ENCODE data around the gene RGS1.

RGS1 gene

GRCh38 chr1:192543445-192543844 is 32.1 kb upstream of the RGS1 start:
- no peak overlapping the region for H3K14ac ChIP-seq (ENCODE audit: low read length)
- DNase-seq (ENCODE audit: low spot score), result no peak
- no peaks in the 10 kb centered on the region for H3K79me1 ChIP-seq (ENCODE audit: low read depth, low read length)
- H2AFZ ChIP-seq (ENCODE audit: low read length), result peak overlapping the region; percentile 15
- no peaks in the 10 kb centered on the region for H3K36me3 ChIP-seq (replicated peaks in 1 of 2; ENCODE audit: control insufficient read depth in 2 of 2, insufficient read depth in 2 of 2, low read length in 2 of 2)
- H3K4ac ChIP-seq (ENCODE audit: low read length), result no peak overlapping the region
- no peak overlapping the region for H3K18ac ChIP-seq (ENCODE audit: low read length)
- H3K4me1 ChIP-seq (ENCODE audit: control insufficient read depth in 2 of 2, insufficient read depth in 1 of 2, low read depth in 1 of 2, low read length in 2 of 2), result peaks cover 0 to 21% of the 10 kb centered on the region in 2 donors
- no peak overlapping the region for H3K9ac ChIP-seq (ENCODE audit: low read depth, low read length, poor library complexity)
- H2AK5ac ChIP-seq (ENCODE audit: low read depth, low read length), result no peak overlapping the region
- no peaks in the 10 kb centered on the region for H3K9me3 ChIP-seq (replicated peaks in 1 of 2; ENCODE audit: control insufficient read depth in 2 of 2, insufficient read depth in 1 of 2, low read depth in 1 of 2, low read length in 2 of 2)
- no peak overlapping the region for H3K27ac ChIP-seq (replicated peaks; ENCODE audit: low read length)
- no peak overlapping the region for H4K8ac ChIP-seq (ENCODE audit: low read depth, low read length)
- no peak overlapping the region for H2BK12ac ChIP-seq (ENCODE audit: low read length)
- no peak overlapping the region for H2BK5ac ChIP-seq (ENCODE audit: low read length)
- no peak overlapping the region for H4K91ac ChIP-seq (ENCODE audit: low read depth, low read length, poor library complexity)
- no peak overlapping the region for H2BK120ac ChIP-seq (ENCODE audit: low read depth, low read length)
- no peak overlapping the region for H3K4me2 ChIP-seq (ENCODE audit: insufficient read depth, low read length, poor library complexity, severe bottlenecking)
- no peak overlapping the region for H2BK15ac ChIP-seq (ENCODE audit: low read length)
- no peak overlapping the region for H3K4me3 ChIP-seq (ENCODE audit: low read length in 2 of 2)
- H3K23ac ChIP-seq (ENCODE audit: low read depth, low read length, poor library complexity), result no peak overlapping the region
- H3K27me3 ChIP-seq (ENCODE audit: control insufficient read depth in 3 of 3, insufficient read depth in 3 of 3, low read depth in 1 of 3, low read length in 3 of 3), result no peaks in the 10 kb centered on the region
- WGBS, 2 donors (ENCODE audit: extremely low coverage in 2 of 2, insufficient read length in 2 of 2, insufficient replicate concordance in 1 of 2), result no CpG with 5 or more reads among the region's 5 CpGs

- H3K27me3 ChIP-seq (ENCODE audit: control insufficient read depth in 3 of 3, insufficient read depth in 3 of 3, low read depth in 1 of 3, low read length in 3 of 3), result no peaks in the 10 kb centered on the region
- H4K8ac ChIP-seq (ENCODE audit: low read depth, low read length), result no peak overlapping the region
- H3K4me1 ChIP-seq (ENCODE audit: control insufficient read depth in 2 of 2, insufficient read depth in 1 of 2, low read depth in 1 of 2, low read length in 2 of 2), result peaks cover 0 to 8% of the 10 kb centered on the region in 2 donors
- H3K18ac ChIP-seq (ENCODE audit: low read length), result no peak overlapping the region
- no peak overlapping the region for H2AFZ ChIP-seq (ENCODE audit: low read length)
- no peak overlapping the region for H2BK5ac ChIP-seq (ENCODE audit: low read length)
- H3K9ac ChIP-seq (ENCODE audit: low read depth, low read length, poor library complexity), result no peak overlapping the region
- no peak overlapping the region for H3K4me3 ChIP-seq (ENCODE audit: low read length in 2 of 2)
- no peak overlapping the region for H3K4me2 ChIP-seq (ENCODE audit: insufficient read depth, low read length, poor library complexity, severe bottlenecking)
- no peak overlapping the region for H2BK15ac ChIP-seq (ENCODE audit: low read length)
- H3K23ac ChIP-seq (ENCODE audit: low read depth, low read length, poor library complexity), result no peak overlapping the region
- DNase-seq (ENCODE audit: low spot score), result no peak
- no peak overlapping the region for H4K91ac ChIP-seq (ENCODE audit: low read depth, low read length, poor library complexity)
- no peak overlapping the region for H3K27ac ChIP-seq (replicated peaks; ENCODE audit: low read length)
- H2BK120ac ChIP-seq (ENCODE audit: low read depth, low read length), result no peak overlapping the region
- H3K79me1 ChIP-seq (ENCODE audit: low read depth, low read length), result no peaks in the 10 kb centered on the region
- H3K4ac ChIP-seq (ENCODE audit: low read length), result no peak overlapping the region
- no peak overlapping the region for H2AK5ac ChIP-seq (ENCODE audit: low read depth, low read length)
- no peaks in the 10 kb centered on the region for H3K9me3 ChIP-seq (replicated peaks in 1 of 2; ENCODE audit: control insufficient read depth in 2 of 2, insufficient read depth in 1 of 2, low read depth in 1 of 2, low read length in 2 of 2)
- no peak overlapping the region for H2BK12ac ChIP-seq (ENCODE audit: low read length)
- H3K36me3 ChIP-seq (replicated peaks in 1 of 2; ENCODE audit: control insufficient read depth in 2 of 2, insufficient read depth in 2 of 2, low read length in 2 of 2), result no peaks in the 10 kb centered on the region
- H3K14ac ChIP-seq (ENCODE audit: low read length), result no peak overlapping the region
- WGBS, 2 donors (ENCODE audit: extremely low coverage in 2 of 2, insufficient read length in 2 of 2, insufficient replicate concordance in 1 of 2), result no CpG with 5 or more reads among the region's 3 CpGs
These were observed 29.6 kb upstream of the RGS1 start for GRCh38 chr1:192545896-192546521.

GRCh38 chr1:192546596-192547190 is 28.9 kb upstream of the RGS1 start:
- no peak overlapping the region for H2BK12ac ChIP-seq (ENCODE audit: low read length)
- H3K18ac ChIP-seq (ENCODE audit: low read length), result no peak overlapping the region
- 90% methylated on average over 2 of the region's 7 CpGs; no CpG with 5 or more reads in 1 of the 2 donors for WGBS, 2 donors (ENCODE audit: extremely low coverage in 2 of 2, insufficient read length in 2 of 2, insufficient replicate concordance in 1 of 2)
- H2BK5ac ChIP-seq (ENCODE audit: low read length), result no peak overlapping the region
- no peak overlapping the region for H4K91ac ChIP-seq (ENCODE audit: low read depth, low read length, poor library complexity)
- H2BK15ac ChIP-seq (ENCODE audit: low read length), result no peak overlapping the region
- DNase-seq (ENCODE audit: low spot score), result no peak
- H2AK5ac ChIP-seq (ENCODE audit: low read depth, low read length), result no peak overlapping the region
- H3K4me1 ChIP-seq (ENCODE audit: control insufficient read depth in 2 of 2, insufficient read depth in 1 of 2, low read depth in 1 of 2, low read length in 2 of 2), result peaks cover 0 to 8% of the 10 kb centered on the region in 2 donors
- no peaks in the 10 kb centered on the region for H3K27me3 ChIP-seq (ENCODE audit: control insufficient read depth in 3 of 3, insufficient read depth in 3 of 3, low read depth in 1 of 3, low read length in 3 of 3)
- H4K8ac ChIP-seq (ENCODE audit: low read depth, low read length), result no peak overlapping the region
- no peaks in the 10 kb centered on the region for H3K36me3 ChIP-seq (replicated peaks in 1 of 2; ENCODE audit: control insufficient read depth in 2 of 2, insufficient read depth in 2 of 2, low read length in 2 of 2)
- peak overlapping the region; percentile 57 for H2AFZ ChIP-seq (ENCODE audit: low read length)
- H3K27ac ChIP-seq (replicated peaks; ENCODE audit: low read length), result no peak overlapping the region
- no peak overlapping the region for H3K23ac ChIP-seq (ENCODE audit: low read depth, low read length, poor library complexity)
- H3K79me1 ChIP-seq (ENCODE audit: low read depth, low read length), result no peaks in the 10 kb centered on the region
- no peak overlapping the region for H3K4me3 ChIP-seq (ENCODE audit: low read length in 2 of 2)
- H3K14ac ChIP-seq (ENCODE audit: low read length), result no peak overlapping the region
- H3K9me3 ChIP-seq (replicated peaks in 1 of 2; ENCODE audit: control insufficient read depth in 2 of 2, insufficient read depth in 1 of 2, low read depth in 1 of 2, low read length in 2 of 2), result no peaks in the 10 kb centered on the region
- no peak overlapping the region for H2BK120ac ChIP-seq (ENCODE audit: low read depth, low read length)
- H3K9ac ChIP-seq (ENCODE audit: low read depth, low read length, poor library complexity), result no peak overlapping the region
- H3K4ac ChIP-seq (ENCODE audit: low read length), result no peak overlapping the region
- H3K4me2 ChIP-seq (ENCODE audit: insufficient read depth, low read length, poor library complexity, severe bottlenecking), result no peak overlapping the region

- no peak overlapping the region for H3K23ac ChIP-seq (ENCODE audit: low read depth, low read length, poor library complexity)
- H2AK5ac ChIP-seq (ENCODE audit: low read depth, low read length), result no peak overlapping the region
- H2BK120ac ChIP-seq (ENCODE audit: low read depth, low read length), result no peak overlapping the region
- no peak overlapping the region for H3K27ac ChIP-seq (replicated peaks; ENCODE audit: low read length)
- H3K4me3 ChIP-seq (ENCODE audit: low read length in 2 of 2), result no peak overlapping the region
- no CpG with 5 or more reads among the region's 2 CpGs for WGBS, 2 donors (ENCODE audit: extremely low coverage in 2 of 2, insufficient read length in 2 of 2, insufficient replicate concordance in 1 of 2)
- no peak overlapping the region for H3K18ac ChIP-seq (ENCODE audit: low read length)
- no peaks in the 10 kb centered on the region for H3K27me3 ChIP-seq (ENCODE audit: control insufficient read depth in 3 of 3, insufficient read depth in 3 of 3, low read depth in 1 of 3, low read length in 3 of 3)
- H3K79me1 ChIP-seq (ENCODE audit: low read depth, low read length), result no peaks in the 10 kb centered on the region
- H3K4me2 ChIP-seq (ENCODE audit: insufficient read depth, low read length, poor library complexity, severe bottlenecking), result no peak overlapping the region
- H3K9me3 ChIP-seq (replicated peaks in 1 of 2; ENCODE audit: control insufficient read depth in 2 of 2, insufficient read depth in 1 of 2, low read depth in 1 of 2, low read length in 2 of 2), result no peaks in the 10 kb centered on the region
- H3K4ac ChIP-seq (ENCODE audit: low read length), result no peak overlapping the region
- no peak overlapping the region for H3K14ac ChIP-seq (ENCODE audit: low read length)
- no peaks in the 10 kb centered on the region for H3K36me3 ChIP-seq (replicated peaks in 1 of 2; ENCODE audit: control insufficient read depth in 2 of 2, insufficient read depth in 2 of 2, low read length in 2 of 2)
- no peak overlapping the region for H2BK15ac ChIP-seq (ENCODE audit: low read length)
- no peak overlapping the region for H4K8ac ChIP-seq (ENCODE audit: low read depth, low read length)
- peaks cover 0 to 8% of the 10 kb centered on the region in 2 donors for H3K4me1 ChIP-seq (ENCODE audit: control insufficient read depth in 2 of 2, insufficient read depth in 1 of 2, low read depth in 1 of 2, low read length in 2 of 2)
- H2AFZ ChIP-seq (ENCODE audit: low read length), result no peak overlapping the region
- no peak overlapping the region for H2BK12ac ChIP-seq (ENCODE audit: low read length)
- H2BK5ac ChIP-seq (ENCODE audit: low read length), result no peak overlapping the region
- no peak for DNase-seq (ENCODE audit: low spot score)
- H4K91ac ChIP-seq (ENCODE audit: low read depth, low read length, poor library complexity), result no peak overlapping the region
- H3K9ac ChIP-seq (ENCODE audit: low read depth, low read length, poor library complexity), result no peak overlapping the region
These were observed 28.1 kb upstream of the RGS1 start for GRCh38 chr1:192547501-192547900.
